ENCODE measurements around the gene KIRREL1. TPM values are rescaled to one million over a fixed set of nuclear protein-coding genes. Genes with fewer than 3 reads are reported as not detected.

Gene KIRREL1
- total RNA-seq, 1 experiment from 2014 or later: 42.4 TPM

DNA sequence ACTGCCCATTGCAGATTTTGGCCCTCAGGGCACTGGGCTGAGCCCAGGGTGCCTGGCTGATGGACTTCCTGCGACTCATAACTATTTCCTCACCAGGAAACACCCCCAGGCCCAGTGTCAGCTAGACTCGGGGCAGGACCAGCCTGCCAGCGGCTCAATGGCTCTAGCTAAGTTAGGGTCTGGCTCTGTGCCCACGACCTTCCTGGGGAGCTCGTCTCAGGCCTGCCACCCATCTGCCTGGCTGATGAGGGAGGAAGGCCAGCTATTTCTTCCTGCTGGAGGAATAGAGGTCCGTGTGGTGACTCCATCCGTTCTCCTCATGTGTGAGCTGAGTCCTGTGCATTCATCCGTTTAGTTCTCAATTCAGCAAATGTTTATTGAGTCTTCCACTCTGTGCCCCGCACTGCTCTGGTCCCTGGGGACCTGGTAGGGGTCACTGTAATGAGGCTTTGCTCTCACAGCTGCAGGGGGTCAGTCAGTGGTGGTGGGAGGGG is 44.5 kb downstream of the KIRREL1 start (continued):
- TF ChIP-seq, protein P1, sequence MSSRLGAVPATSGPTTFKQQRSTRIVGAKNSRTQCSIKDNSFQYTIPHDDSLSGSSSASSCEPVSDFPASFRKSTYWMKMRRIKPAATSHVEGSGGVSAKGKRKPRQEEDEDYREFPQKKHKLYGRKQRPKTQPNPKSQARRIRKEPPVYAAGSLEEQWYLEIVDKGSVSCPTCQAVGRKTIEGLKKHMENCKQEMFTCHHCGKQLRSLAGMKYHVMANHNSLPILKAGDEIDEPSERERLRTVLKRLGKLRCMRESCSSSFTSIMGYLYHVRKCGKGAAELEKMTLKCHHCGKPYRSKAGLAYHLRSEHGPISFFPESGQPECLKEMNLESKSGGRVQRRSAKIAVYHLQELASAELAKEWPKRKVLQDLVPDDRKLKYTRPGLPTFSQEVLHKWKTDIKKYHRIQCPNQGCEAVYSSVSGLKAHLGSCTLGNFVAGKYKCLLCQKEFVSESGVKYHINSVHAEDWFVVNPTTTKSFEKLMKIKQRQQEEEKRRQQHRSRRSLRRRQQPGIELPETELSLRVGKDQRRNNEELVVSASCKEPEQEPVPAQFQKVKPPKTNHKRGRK (CRISPR knock-in tag; IDR thresholded peaks at IDR 0.05; ENCODE audit: borderline replicate concordance): no peak
- TF ChIP-seq, protein P2, sequence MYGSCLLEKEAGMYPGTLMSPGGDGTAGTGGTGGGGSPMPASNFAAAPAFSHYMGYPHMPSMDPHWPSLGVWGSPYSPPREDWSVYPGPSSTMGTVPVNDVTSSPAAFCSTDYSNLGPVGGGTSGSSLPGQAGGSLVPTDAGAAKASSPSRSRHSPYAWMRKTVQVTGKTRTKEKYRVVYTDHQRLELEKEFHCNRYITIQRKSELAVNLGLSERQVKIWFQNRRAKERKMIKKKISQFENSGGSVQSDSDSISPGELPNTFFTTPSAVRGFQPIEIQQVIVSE (CRISPR knock-in tag; IDR thresholded peaks at IDR 0.05; ENCODE audit: borderline replicate concordance): no peak
- TF ChIP-seq OVOL2 (CRISPR knock-in tag; IDR thresholded peaks at IDR 0.05; ENCODE audit: borderline replicate concordance): no peak
- TF ChIP-seq PRRX2 (CRISPR knock-in tag; IDR thresholded peaks at IDR 0.05): no peak
- TF ChIP-seq, protein P3, sequence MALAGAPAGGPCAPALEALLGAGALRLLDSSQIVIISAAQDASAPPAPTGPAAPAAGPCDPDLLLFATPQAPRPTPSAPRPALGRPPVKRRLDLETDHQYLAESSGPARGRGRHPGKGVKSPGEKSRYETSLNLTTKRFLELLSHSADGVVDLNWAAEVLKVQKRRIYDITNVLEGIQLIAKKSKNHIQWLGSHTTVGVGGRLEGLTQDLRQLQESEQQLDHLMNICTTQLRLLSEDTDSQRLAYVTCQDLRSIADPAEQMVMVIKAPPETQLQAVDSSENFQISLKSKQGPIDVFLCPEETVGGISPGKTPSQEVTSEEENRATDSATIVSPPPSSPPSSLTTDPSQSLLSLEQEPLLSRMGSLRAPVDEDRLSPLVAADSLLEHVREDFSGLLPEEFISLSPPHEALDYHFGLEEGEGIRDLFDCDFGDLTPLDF (CRISPR knock-in tag; IDR thresholded peaks at IDR 0.05): no peak
- TF ChIP-seq, protein P4, sequence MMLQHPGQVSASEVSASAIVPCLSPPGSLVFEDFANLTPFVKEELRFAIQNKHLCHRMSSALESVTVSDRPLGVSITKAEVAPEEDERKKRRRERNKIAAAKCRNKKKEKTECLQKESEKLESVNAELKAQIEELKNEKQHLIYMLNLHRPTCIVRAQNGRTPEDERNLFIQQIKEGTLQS (CRISPR knock-in tag; conservative IDR thresholded peaks at IDR 0.05): no peak
- TF ChIP-seq, protein P5, sequence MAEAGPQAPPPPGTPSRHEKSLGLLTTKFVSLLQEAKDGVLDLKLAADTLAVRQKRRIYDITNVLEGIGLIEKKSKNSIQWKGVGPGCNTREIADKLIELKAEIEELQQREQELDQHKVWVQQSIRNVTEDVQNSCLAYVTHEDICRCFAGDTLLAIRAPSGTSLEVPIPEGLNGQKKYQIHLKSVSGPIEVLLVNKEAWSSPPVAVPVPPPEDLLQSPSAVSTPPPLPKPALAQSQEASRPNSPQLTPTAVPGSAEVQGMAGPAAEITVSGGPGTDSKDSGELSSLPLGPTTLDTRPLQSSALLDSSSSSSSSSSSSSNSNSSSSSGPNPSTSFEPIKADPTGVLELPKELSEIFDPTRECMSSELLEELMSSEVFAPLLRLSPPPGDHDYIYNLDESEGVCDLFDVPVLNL (CRISPR knock-in tag; IDR thresholded peaks at IDR 0.05; ENCODE audit: borderline replicate concordance, low read depth): no peak
- no peak for TF ChIP-seq ZNF121 (CRISPR knock-in tag; IDR thresholded peaks at IDR 0.05)

DNA sequence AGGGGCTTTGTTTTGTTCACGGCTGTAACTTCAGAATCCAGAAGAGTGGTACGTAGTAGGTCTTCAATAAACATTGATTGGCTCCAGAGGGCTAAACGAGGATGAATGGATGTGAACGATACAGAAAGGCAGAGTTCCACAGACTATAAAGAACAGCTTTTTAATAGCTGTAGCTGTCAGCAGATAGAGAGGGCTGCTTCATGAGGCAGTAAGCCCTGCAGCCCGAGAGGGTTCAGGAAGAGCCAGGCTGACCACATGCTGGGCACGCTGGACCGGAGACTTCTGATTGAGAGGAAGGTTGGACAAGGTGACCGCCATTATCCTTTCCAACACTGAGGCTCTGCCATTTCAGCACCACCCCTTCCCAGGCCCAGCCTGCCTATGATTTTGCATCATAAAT is 45.3 kb downstream of the KIRREL1 start:
- H3K4me1 Mint-ChIP-seq: peaks cover 54% of the 10 kb centered on the region
- ATAC-seq (no peak), DNase-seq (ENCODE audit: low spot score) (no peak)
- no peak overlapping the region; the same call in 1 of the 2 replicates for H3K27ac Mint-ChIP-seq
- H3K4me3 Mint-ChIP-seq: no peak overlapping the region
- no peaks in the 10 kb centered on the region for H3K36me3 Mint-ChIP-seq
- POLR2A ChIA-PET: no interaction called here
- CTCF ChIA-PET: interaction anchor here (0.5 to 4.6 kb wide), 7 partner anchors 13 to 57 kb away, joined by 3 to 70 read pairs (median 5); partner anchors contain the start of gene KIRREL1
- no peaks in the 10 kb centered on the region for H3K27me3 Mint-ChIP-seq (ENCODE audit: low read depth)
- no peaks in the 10 kb centered on the region for H3K9me3 Mint-ChIP-seq
- TF ChIP-seq ELF4 (CRISPR knock-in tag; IDR thresholded peaks at IDR 0.05; ENCODE audit: low read depth) (no peak), SMAD3 (CRISPR knock-in tag; IDR thresholded peaks at IDR 0.05; ENCODE audit: borderline replicate concordance) (no peak), PRRX2 (CRISPR knock-in tag; IDR thresholded peaks at IDR 0.05) (no peak), NR1H2 (CRISPR knock-in tag; IDR thresholded peaks at IDR 0.05) (no peak), SMAD4 (CRISPR knock-in tag; IDR thresholded peaks at IDR 0.05) (no peak), NR2C2 (CRISPR knock-in tag; IDR thresholded peaks at IDR 0.05) (no peak), NFATC4 (CRISPR knock-in tag; IDR thresholded peaks at IDR 0.05) (no peak), RELA (CRISPR knock-in tag; IDR thresholded peaks at IDR 0.05; ENCODE audit: borderline replicate concordance) (no peak), ZNF219 (CRISPR knock-in tag; IDR thresholded peaks at IDR 0.05; ENCODE audit: borderline replicate concordance) (no peak), FOXK1 (CRISPR knock-in tag; IDR thresholded peaks at IDR 0.05) (no peak)
- TF ChIP-seq, protein P6, sequence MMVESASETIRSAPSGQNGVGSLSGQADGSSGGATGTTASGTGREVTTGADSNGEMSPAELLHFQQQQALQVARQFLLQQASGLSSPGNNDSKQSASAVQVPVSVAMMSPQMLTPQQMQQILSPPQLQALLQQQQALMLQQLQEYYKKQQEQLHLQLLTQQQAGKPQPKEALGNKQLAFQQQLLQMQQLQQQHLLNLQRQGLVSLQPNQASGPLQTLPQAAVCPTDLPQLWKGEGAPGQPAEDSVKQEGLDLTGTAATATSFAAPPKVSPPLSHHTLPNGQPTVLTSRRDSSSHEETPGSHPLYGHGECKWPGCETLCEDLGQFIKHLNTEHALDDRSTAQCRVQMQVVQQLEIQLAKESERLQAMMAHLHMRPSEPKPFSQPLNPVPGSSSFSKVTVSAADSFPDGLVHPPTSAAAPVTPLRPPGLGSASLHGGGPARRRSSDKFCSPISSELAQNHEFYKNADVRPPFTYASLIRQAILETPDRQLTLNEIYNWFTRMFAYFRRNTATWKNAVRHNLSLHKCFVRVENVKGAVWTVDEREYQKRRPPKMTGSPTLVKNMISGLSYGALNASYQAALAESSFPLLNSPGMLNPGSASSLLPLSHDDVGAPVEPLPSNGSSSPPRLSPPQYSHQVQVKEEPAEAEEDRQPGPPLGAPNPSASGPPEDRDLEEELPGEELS (CRISPR knock-in tag; IDR thresholded peaks at IDR 0.05): no peak
- TF ChIP-seq, protein P7, sequence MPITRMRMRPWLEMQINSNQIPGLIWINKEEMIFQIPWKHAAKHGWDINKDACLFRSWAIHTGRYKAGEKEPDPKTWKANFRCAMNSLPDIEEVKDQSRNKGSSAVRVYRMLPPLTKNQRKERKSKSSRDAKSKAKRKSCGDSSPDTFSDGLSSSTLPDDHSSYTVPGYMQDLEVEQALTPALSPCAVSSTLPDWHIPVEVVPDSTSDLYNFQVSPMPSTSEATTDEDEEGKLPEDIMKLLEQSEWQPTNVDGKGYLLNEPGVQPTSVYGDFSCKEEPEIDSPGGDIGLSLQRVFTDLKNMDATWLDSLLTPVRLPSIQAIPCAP (CRISPR knock-in tag; IDR thresholded peaks at IDR 0.05): no peak
- TF ChIP-seq, protein P8, sequence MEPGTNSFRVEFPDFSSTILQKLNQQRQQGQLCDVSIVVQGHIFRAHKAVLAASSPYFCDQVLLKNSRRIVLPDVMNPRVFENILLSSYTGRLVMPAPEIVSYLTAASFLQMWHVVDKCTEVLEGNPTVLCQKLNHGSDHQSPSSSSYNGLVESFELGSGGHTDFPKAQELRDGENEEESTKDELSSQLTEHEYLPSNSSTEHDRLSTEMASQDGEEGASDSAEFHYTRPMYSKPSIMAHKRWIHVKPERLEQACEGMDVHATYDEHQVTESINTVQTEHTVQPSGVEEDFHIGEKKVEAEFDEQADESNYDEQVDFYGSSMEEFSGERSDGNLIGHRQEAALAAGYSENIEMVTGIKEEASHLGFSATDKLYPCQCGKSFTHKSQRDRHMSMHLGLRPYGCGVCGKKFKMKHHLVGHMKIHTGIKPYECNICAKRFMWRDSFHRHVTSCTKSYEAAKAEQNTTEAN (CRISPR knock-in tag; IDR thresholded peaks at IDR 0.05): no peak
- TF ChIP-seq, protein P2 (CRISPR knock-in tag; IDR thresholded peaks at IDR 0.05; ENCODE audit: borderline replicate concordance): no peak
- TF ChIP-seq, protein P9, sequence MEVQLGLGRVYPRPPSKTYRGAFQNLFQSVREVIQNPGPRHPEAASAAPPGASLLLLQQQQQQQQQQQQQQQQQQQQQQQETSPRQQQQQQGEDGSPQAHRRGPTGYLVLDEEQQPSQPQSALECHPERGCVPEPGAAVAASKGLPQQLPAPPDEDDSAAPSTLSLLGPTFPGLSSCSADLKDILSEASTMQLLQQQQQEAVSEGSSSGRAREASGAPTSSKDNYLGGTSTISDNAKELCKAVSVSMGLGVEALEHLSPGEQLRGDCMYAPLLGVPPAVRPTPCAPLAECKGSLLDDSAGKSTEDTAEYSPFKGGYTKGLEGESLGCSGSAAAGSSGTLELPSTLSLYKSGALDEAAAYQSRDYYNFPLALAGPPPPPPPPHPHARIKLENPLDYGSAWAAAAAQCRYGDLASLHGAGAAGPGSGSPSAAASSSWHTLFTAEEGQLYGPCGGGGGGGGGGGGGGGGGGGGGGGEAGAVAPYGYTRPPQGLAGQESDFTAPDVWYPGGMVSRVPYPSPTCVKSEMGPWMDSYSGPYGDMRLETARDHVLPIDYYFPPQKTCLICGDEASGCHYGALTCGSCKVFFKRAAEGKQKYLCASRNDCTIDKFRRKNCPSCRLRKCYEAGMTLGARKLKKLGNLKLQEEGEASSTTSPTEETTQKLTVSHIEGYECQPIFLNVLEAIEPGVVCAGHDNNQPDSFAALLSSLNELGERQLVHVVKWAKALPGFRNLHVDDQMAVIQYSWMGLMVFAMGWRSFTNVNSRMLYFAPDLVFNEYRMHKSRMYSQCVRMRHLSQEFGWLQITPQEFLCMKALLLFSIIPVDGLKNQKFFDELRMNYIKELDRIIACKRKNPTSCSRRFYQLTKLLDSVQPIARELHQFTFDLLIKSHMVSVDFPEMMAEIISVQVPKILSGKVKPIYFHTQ (CRISPR knock-in tag; IDR thresholded peaks at IDR 0.05): no peak
- TF ChIP-seq, protein P10, sequence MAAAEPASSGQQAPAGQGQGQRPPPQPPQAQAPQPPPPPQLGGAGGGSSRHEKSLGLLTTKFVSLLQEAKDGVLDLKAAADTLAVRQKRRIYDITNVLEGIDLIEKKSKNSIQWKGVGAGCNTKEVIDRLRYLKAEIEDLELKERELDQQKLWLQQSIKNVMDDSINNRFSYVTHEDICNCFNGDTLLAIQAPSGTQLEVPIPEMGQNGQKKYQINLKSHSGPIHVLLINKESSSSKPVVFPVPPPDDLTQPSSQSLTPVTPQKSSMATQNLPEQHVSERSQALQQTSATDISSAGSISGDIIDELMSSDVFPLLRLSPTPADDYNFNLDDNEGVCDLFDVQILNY (CRISPR knock-in tag; IDR thresholded peaks at IDR 0.05): no peak

All from WTC11 (cell line).